NCI-H2196 treated with DMSO at 0.1 percent for 48 hours (cell line): Measurements from ENCODE around the gene PLEKHO2.

Experiments
- DNase-seq: peaks from one replicate; lab custom pipeline; 2025; ENCODE audit not compliant: unreplicated experiment; lab: John Stamatoyannopoulos, UW

The PLEKHO2 gene

DNA sequence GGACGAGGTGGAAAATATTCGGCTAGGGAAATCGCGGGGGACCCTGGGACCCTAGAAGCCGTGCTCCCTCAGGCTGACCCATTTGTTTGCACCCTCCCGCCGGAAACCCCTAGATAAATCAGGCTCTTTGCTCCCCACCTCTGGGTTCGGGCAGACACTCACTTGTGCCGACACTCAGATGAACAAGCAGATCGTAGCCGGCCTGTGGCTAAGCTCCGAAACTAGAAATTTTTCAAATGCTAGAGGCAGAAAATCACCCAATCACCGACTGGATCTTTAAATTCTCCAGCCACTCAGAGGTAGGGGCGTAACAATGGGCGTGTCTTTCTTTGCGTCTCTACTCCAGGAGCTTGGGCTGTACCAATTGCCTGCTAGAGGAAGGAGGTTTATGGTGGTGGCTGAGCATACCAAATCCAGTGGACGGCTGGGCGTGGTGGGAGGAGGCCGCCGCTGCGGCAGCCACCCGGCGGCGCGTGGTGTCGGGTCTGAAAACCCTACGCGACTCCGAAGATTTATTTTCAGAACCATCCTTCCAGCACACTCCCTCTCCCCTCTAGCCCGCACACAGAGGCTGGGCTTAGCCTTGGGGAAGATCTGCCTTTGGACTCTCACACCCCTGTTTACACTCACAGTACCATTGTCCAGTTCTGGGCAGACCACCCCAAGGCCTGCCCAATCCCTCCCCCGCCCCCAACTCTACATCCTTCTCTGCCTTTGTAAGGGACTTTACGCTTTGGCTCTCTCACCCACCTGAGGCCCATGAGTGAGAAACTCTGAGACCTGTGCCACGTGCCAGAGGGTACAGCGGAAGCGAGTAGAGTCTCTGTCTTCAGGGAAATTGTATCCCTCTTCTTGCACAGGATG is 16.1 kb upstream of the PLEKHO2 start, which contains the start of gene PIF1:
TSS of gene PIF1 (minus strand) at position 217 of the 864 bp plus-strand sequence. CDS start 1,312 bp downstream, outside the sequence.
- DNase-seq = peak; percentile 84

DNA sequence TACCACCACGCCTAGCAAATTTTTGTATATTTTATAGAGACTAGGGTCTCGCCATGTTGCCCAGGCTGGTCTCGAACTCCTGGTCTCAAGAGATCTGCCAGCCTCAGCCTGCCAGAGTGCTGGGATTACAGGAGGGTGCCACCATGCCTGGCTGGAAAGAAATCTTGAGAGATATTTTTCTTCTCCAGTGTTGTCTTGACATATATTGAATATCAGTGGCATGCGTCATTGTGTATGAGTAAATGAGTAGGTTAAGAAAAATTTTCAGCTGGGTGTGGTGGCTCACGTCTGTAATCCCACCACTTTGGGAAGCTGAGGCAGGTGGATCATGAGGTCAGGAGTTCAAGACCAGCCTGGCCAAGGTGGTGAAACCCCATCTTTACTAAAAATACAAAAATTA is 12.7 kb upstream of the PLEKHO2 start:
- DNase-seq = no peak

- no peak for DNase-seq
These were observed 8.0 kb upstream of the PLEKHO2 start for GRCh38 chr15:64833690-64834089.

DNA sequence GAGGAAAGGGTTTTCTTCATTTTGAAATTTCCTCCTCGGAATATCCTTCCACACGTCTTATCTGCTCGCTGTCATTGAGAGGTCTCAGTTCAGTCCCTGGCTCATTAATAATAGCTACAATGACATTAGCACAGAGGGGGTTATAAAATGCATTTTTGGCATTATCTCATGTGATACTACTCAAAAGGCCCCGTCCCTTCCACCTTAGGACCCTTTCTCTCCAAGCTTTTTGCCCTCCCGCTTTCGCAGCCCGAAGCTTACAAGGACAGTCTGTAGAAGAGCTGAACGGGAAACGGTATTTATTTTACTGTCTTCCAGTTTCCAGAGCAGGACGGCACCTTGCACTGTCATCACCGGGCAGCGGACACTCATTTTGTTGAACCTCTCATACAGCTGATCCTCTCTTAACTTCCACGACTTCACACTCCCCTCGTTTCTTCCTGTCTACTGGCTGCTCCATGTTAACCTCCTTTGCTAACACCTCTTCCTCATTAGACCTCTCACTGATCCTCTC is 5.6 kb upstream of the PLEKHO2 start:
- DNase-seq = no peak

DNA sequence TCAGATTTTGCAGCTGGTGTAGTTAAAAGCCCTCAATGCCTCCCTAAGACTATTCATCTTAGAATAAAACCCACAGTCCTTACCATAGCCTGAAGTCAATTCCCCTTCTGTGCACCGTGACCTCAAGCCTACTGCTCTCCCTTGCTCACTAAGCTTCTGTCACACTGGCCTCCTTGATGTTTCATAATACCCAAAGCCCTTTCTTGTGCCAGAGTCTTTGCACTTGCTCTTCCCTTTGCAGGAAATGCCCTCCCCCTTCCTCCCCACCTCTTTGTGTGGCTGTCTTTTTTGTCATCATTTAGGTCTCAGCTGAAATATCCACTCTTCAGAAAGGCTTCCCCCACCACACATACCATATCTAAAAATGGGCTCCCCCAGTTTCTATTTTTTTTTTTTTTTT is 4.2 kb upstream of the PLEKHO2 start:
- no peak for DNase-seq

DNA sequence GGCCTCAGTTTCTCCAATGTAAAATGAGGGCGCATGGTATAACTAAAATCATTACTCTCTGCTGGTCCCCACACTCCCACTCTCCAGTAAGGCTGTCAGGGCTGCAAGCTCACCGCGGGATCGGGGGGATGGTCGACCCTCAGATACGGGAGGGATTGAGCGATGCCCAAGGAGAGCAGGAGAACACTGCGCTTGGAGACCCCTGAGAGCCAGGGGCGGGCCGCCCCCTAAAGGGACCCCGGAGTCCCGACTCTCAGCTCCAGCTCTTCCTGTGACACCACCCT is 713 bp upstream of the PLEKHO2 start:
- DNase-seq = no peak

DNA sequence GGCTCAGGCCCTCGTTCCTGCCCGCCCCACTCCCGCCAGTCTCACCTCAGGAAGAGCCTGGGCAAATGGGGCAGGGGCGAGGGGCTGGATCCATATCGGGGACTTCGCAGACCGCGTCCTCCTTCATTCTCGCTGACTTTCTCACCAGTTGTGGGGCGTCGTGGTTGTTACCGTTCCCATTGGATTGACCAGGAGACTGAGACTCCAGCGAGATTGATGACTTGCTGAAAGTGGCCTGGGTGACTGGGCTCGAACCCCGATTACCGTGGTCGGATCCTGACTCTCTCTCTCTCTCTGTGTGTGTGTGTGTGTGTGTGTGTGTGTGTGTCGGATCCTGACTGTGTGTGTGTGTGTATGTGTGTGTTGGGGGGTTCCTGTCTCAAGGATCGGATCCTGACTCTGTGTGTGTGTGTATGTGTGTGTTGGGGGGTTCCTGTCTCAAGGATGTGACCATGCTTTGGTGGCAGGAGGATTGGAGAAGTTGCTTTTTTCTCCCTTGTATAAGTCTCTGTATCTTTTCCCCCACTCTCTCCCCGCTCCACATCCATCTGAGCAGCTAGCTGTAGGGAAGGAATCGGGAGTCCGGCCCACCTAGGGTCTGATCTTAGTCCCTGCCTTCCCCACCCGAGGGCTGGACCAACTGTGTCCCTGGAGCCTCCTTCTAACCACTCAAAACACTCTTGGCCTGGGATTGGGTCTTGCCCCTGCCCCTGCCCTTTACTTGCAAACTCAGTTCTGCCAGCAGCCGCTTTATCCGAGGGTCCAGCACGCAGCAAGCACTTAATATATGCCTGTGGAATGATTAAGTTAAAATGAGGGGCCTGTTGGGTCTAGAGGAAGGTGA is 603 bp downstream of the PLEKHO2 start:
- no peak for DNase-seq

DNA sequence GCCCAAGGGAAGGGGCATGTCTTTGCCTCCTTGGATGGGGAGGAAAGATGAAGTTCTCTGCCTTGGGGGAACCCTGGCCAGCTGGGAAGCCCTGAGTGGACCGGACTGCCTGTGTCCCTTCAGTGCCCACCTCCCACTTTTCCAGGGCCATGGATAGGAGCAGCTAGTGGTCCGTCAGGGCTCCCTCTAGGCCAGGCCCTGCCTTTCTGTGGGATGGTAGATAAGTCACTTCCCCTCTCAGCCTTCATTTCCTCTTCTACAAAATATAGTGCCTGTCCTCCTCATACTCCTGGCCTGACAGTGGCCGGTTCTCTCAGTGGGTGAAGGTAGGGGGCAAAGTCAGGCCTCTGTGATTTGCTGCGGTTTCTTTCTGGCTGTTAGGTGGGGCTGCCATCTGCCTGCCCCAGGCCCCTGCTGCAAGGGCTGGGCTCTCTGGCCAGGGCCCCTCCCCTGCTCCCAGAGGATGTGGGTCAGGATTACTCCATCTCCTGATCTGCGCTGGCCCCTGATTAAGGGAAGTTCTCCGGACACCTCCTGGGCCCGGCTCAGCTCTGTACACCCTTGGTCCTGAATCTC is 1.4 kb downstream of the PLEKHO2 start:
- no peak for DNase-seq

DNA sequence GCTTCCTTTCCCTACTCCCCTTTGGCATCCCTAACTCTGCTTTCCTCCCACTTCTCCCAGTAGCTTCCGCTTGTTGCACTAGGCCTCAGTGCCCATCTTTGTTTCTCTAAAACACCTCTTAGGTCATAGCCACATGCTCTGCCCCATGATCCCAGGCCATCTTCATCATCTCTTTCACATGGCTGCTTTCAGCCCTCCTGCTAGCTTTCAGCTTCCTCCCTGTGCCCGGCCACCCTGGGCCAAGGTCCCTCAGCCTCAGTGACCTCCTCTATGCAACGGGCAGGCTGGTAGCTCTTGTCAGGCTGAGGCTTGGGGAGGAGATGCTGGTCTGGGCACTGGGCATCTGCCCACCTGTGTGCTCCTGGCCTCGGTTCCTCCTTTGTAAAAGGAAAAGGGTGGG is 2.3 kb downstream of the PLEKHO2 start:
- no peak for DNase-seq

- no peak for DNase-seq
These were observed 2.9 kb downstream of the PLEKHO2 start for GRCh38 chr15:64844576-64845145.

GRCh38 chr15:64845183-64845611 is 3.5 kb downstream of the PLEKHO2 start:
- no peak for DNase-seq

GRCh38 chr15:64845831-64846595 is 4.3 kb downstream of the PLEKHO2 start:
- no peak for DNase-seq

GRCh38 chr15:64847016-64847415 is 5.3 kb downstream of the PLEKHO2 start:
- no peak for DNase-seq

DNA sequence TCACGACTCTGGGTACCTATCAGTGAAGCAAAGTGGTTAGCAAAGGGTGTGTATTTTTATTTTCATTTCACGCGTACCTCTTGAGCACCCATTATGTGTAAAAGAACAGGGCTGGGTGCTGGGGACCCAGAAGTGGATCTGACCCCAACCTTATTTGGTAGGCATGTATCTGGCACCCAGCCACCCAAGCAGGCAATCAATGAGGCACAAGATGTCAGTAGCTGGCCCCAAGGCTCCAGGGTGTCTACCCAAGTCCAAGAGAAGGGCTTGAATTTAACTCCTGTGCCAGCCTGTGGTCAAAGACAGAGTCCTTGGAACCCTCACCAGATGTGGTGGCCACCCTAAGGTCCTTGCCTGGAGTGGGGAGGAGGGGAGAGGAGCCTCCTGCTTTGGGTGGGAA is 5.7 kb downstream of the PLEKHO2 start:
- DNase-seq = no peak

GRCh38 chr15:64847876-64848716 is 6.4 kb downstream of the PLEKHO2 start:
- no peak for DNase-seq

DNA sequence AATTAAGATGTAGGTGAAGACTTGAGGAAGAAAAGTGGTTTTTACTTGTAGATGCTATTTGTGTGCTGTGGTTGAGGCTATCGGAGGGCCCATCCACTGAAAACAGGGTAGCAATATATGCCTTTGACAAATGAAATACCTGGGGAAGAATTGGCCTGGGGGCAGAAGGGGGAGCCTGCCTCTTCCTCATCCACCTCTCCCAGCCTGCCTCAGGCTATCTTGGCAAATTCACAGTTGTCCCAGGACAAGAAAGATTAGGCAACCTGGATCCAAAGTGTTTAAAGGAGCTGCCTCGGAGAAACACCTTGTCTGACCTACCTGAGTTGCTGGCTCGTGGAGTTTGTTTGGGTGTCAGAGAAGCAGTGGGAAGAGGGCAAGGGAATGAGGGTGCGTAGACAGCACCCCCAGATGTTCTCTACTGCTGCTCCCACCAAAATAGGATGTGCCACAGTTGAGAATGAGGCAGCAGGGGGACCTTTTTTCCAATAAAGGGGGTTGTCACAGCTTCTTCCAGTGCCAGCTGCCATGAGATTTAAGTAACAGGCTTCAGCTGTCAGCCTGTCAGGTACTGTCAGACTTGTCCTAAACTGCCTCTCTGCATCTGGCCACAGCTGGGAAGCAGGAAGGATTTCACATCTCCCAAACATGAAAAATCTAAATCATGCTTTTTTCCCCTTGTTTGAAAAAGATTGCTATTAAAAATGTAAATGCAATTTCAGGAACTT is 9.2 kb downstream of the PLEKHO2 start:
- no peak for DNase-seq

GRCh38 chr15:64851503-64851840 is 9.8 kb downstream of the PLEKHO2 start:
- DNase-seq = no peak

- DNase-seq = no peak
These were observed 12.3 kb downstream of the PLEKHO2 start for GRCh38 chr15:64854041-64854440.

GRCh38 chr15:64854526-64854925 is 12.8 kb downstream of the PLEKHO2 start:
- no peak for DNase-seq
